Effector CD8-positive, alpha-beta T cell (primary cell): Measurements from ENCODE around the gene DUSP28.

Experiments
- DNase-seq: peaks from one replicate; lab custom pipeline; 2025; lab: John Stamatoyannopoulos, UW

The DUSP28 gene

GRCh38 chr2:240600451-240600961 is 40.3 kb downstream of the DUSP28 start:
- no peak for DNase-seq

GRCh38 chr2:240601061-240601830 is 41.1 kb downstream of the DUSP28 start:
- no peak for DNase-seq

GRCh38 chr2:240601831-240602160 is 41.6 kb downstream of the DUSP28 start:
- DNase-seq, result no peak

GRCh38 chr2:240602266-240603050 is 42.3 kb downstream of the DUSP28 start:
- no peak for DNase-seq

GRCh38 chr2:240603081-240603835 is 43.1 kb downstream of the DUSP28 start:
- no peak for DNase-seq

- DNase-seq, result no peak
Measured at GRCh38 chr2:240603846-240604245, 43.7 kb downstream of the DUSP28 start.

GRCh38 chr2:240604291-240604938 is 44.3 kb downstream of the DUSP28 start:
- no peak for DNase-seq

- DNase-seq, result no peak
Measured at GRCh38 chr2:240604939-240605716, 45.0 kb downstream of the DUSP28 start.

- DNase-seq, result no peak
Measured at GRCh38 chr2:240605867-240606743, 45.9 kb downstream of the DUSP28 start.

GRCh38 chr2:240611601-240612210 is 51.5 kb downstream of the DUSP28 start:
- DNase-seq, result no peak
